ENCODE measurements around the gene MAP2K2. TPM values are rescaled to one million over a fixed set of nuclear protein-coding genes. Genes with fewer than 3 reads are reported as not detected.

The MAP2K2 gene
- total RNA-seq, 1 experiment from 2014 or later, result 226 TPM

DNA sequence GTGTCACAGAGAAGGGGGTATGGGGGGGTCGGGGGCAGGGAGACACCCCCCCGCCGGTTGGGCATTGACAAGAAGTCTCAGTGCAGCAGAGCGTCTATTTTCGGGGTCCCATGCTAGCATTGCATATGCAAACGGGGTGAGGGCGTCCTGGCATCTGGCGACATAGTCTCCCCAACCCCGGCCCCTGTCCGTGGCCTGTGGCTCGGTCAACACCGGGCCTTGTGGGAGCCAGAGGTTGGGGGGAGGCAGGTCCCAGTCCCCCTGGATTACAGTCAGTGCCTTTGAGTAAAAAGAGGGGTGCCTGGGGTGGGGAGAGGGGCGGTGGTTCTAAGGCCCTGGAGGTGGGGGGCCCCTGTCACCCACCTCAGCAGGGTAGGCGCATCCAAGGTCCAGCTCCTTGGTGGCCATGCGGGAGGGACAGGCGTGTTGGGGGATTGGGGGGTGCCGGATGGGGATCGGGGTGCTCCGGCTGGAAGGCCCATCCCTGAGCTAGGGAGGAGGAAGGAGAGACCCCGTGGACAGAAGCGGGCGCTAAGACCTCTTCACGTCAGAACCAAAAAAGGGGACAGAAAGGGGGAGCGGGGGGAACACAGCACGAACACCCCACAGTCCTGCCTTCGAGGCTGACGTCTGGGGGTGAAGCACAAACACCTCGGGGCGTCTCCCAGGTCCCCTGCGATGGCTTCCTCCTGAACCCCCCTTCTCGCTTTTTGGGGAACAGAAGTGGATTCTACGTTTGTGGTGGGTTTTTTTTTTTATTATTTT is 78.1 kb downstream of the MAP2K2 start:
- H3K27me3 ChIP-seq (ENCODE audit: control insufficient read depth, insufficient read depth, low read length), result no peaks in the 10 kb centered on the region
- H3K36me3 ChIP-seq (replicated peaks; ENCODE audit: control insufficient read depth, insufficient read depth, low read length), result peaks cover 2% of the 10 kb centered on the region
- no peak overlapping the region for H3K4me3 ChIP-seq (ENCODE audit: insufficient read depth, low read depth, low read length)
- no peak for DNase-seq

GRCh38 chr19:4044990-4045465 is 78.9 kb downstream of the MAP2K2 start:
- no peak overlapping the region for H3K4me3 ChIP-seq (ENCODE audit: insufficient read depth, low read depth, low read length)
- peak; percentile 82 for DNase-seq
- no peaks in the 10 kb centered on the region; the same call in 1 of the 2 replicates for H3K36me3 ChIP-seq (replicated peaks; ENCODE audit: control insufficient read depth, insufficient read depth, low read length)

GRCh38 chr19:4043966-4044715 is 79.8 kb downstream of the MAP2K2 start:
- no peaks in the 10 kb centered on the region for H3K27me3 ChIP-seq (ENCODE audit: control insufficient read depth, insufficient read depth, low read length)
- no peak overlapping the region for H3K4me3 ChIP-seq (ENCODE audit: insufficient read depth, low read depth, low read length)
- H3K36me3 ChIP-seq (replicated peaks; ENCODE audit: control insufficient read depth, insufficient read depth, low read length), result no peaks in the 10 kb centered on the region; the same call in 1 of the 2 replicates
- DNase-seq, result peak; percentile 73

More at GRCh38 chr19:4044990-4045465, 78.9 kb downstream of the MAP2K2 start:
- no peaks in the 10 kb centered on the region for H3K27me3 ChIP-seq (ENCODE audit: control insufficient read depth, insufficient read depth, low read length)

- Histone ChIP-seq H3K27me3 (ENCODE audit: control insufficient read depth, insufficient read depth, low read length) (no peaks in the 10 kb centered on the region), H3K4me3 (ENCODE audit: insufficient read depth, low read depth, low read length) (no peak overlapping the region), H3K36me3 (replicated peaks; ENCODE audit: control insufficient read depth, insufficient read depth, low read length) (no peaks in the 10 kb centered on the region; the same call in 1 of the 2 replicates)
- DNase-seq, result peak; percentile 88
Measured at GRCh38 chr19:4043401-4043800, 80.5 kb downstream of the MAP2K2 start.

GRCh38 chr19:4042731-4043082 is 81.2 kb downstream of the MAP2K2 start:
- Histone ChIP-seq H3K27me3 (ENCODE audit: control insufficient read depth, insufficient read depth, low read length) (no peaks in the 10 kb centered on the region), H3K4me3 (ENCODE audit: insufficient read depth, low read depth, low read length) (no peak overlapping the region), H3K36me3 (replicated peaks; ENCODE audit: control insufficient read depth, insufficient read depth, low read length) (no peaks in the 10 kb centered on the region; the same call in 1 of the 2 replicates)
- DNase-seq, result peak; percentile 80

DNA sequence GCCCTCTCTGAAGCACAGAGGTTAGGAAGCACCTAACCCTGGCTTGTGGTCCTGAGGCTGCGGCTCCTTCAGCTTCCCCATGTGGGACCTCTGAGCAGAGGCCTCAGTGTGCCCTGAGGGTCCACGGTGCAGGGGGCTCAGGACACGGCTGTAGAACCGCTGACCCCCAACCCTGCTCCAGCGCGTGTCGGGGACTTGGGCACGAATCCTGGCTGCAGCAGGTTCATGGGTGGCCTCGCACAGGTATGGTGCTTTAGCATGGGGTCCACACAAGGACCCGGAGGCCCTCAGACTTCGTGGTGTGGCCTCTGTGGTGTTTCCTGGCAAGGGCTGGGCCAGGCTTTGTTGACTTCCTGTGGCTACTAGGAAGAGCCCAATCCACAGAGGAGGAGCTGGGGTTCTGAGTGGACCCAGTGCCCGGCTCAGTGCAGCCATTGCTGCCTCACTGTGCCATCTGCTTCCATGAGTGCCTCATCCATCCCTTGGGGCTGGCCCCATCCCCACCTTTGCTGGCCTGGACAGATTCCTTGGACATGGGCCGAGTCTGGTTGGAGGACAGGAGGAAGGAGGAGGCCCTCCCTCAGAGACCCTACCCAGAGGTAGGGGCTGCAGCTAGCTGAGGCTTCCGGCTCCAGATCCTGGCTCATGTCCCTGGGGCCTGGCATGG is 81.7 kb downstream of the MAP2K2 start:
- no peaks in the 10 kb centered on the region; the same call in 1 of the 2 replicates for H3K36me3 ChIP-seq (replicated peaks; ENCODE audit: control insufficient read depth, insufficient read depth, low read length)

More for the DNA sequence above, 81.7 kb downstream of the MAP2K2 start:
- DNase-seq, result no peak
- H3K4me3 ChIP-seq (ENCODE audit: insufficient read depth, low read depth, low read length), result no peak overlapping the region
- H3K27me3 ChIP-seq (ENCODE audit: control insufficient read depth, insufficient read depth, low read length), result no peaks in the 10 kb centered on the region

Other genes with a start within 250 kb of the MAP2K2 start
- 10.2 and 17.9 TPM in 2 replicates for gene ATCAY, start 243.4 kb downstream of the MAP2K2 start, total RNA-seq (2014; rRNA removed; shearing (Covaris generic))
- 59.4 and 60.1 TPM in 2 replicates for gene NMRK2, start 191.1 kb downstream of the MAP2K2 start, total RNA-seq (2014; rRNA removed; shearing (Covaris generic))
- 124 and 131 TPM in 2 replicates for gene DAPK3, start 153.0 kb downstream of the MAP2K2 start, total RNA-seq (2014; rRNA removed; shearing (Covaris generic))
- 2,968 and 3,290 TPM in 2 replicates for gene EEF2, start 138.7 kb downstream of the MAP2K2 start, total RNA-seq (2014; rRNA removed; shearing (Covaris generic))
- 47.9 and 54.4 TPM in 2 replicates for gene PIAS4, start 116.4 kb downstream of the MAP2K2 start, total RNA-seq (2014; rRNA removed; shearing (Covaris generic))
- gene ZBTB7A, start 57.2 kb downstream of the MAP2K2 start, total RNA-seq (2014; rRNA removed; shearing (Covaris generic)), result 18.3 and 20.8 TPM in 2 replicates
- not detected in 2 replicates for gene CREB3L3, start 29.5 kb upstream of the MAP2K2 start, total RNA-seq (2014; rRNA removed; shearing (Covaris generic))
- gene SIRT6, start 58.4 kb upstream of the MAP2K2 start, total RNA-seq (2014; rRNA removed; shearing (Covaris generic)), result 23.3 and 25.1 TPM in 2 replicates
- gene ANKRD24, start 58.6 kb upstream of the MAP2K2 start, total RNA-seq (2014; rRNA removed; shearing (Covaris generic)), result 1.0 and 1.2 TPM in 2 replicates
- 0.10 and 0.67 TPM in 2 replicates for gene EBI3, start 105.4 kb upstream of the MAP2K2 start, total RNA-seq (2014; rRNA removed; shearing (Covaris generic))
- 31.0 and 32.7 TPM in 2 replicates for gene YJU2, start 123.0 kb upstream of the MAP2K2 start, total RNA-seq (2014; rRNA removed; shearing (Covaris generic))
- 1.3 and 1.5 TPM in 2 replicates for gene SHD, start 155.1 kb upstream of the MAP2K2 start, total RNA-seq (2014; rRNA removed; shearing (Covaris generic))
- 0.45 and 0.78 TPM in 2 replicates for gene TMIGD2, start 178.3 kb upstream of the MAP2K2 start, total RNA-seq (2014; rRNA removed; shearing (Covaris generic))
- 29.8 and 34.1 TPM in 2 replicates for gene FSD1, start 180.5 kb upstream of the MAP2K2 start, total RNA-seq (2014; rRNA removed; shearing (Covaris generic))
- gene STAP2, start 214.7 kb upstream of the MAP2K2 start, total RNA-seq (2014; rRNA removed; shearing (Covaris generic)), result 14.2 and 18.0 TPM in 2 replicates
- gene MPND, start 219.4 kb upstream of the MAP2K2 start, total RNA-seq (2014; rRNA removed; shearing (Covaris generic)), result 11.4 and 17.4 TPM in 2 replicates